WTC11 (cell line): ENCODE measurements around the gene AMOT. TPM values are rescaled to one million over a fixed set of nuclear protein-coding genes. Genes with fewer than 3 reads are reported as not detected.

Experiments
- ATAC-seq: fragments of 200-7000 bp; cut with Tn5 transposase; 2 replicates; pipeline ENCODE4 v1.10.0; 2021; ENCODE audit warnings: mild to moderate bottlenecking, moderate library complexity
- CTCF ChIA-PET: fragments of 300-600 bp; sonication (Branson Sonifier 250); formaldehyde crosslinking; loops from one replicate; lab custom pipeline; 2021; ENCODE audit warnings: antibody characterized with exemption; lab: Charles Lee
- POLR2A ChIA-PET: fragments of 350-600 bp; sonication (Branson Sonifier 250); formaldehyde crosslinking; loops from one replicate; lab custom pipeline; 2021; ENCODE audit warnings: antibody characterized with exemption; lab: Charles Lee
- DNase-seq: peaks from one replicate; pipeline ENCODE4 v3.0.0; 2021; ENCODE audit warnings: low spot score
- H3K27ac Mint-ChIP-seq: 2 replicates; pipeline ENCODE4 v1.8.0; 2021; ENCODE audit warnings: mixed read lengths
- H3K27me3 Mint-ChIP-seq: 2 replicates; pipeline ENCODE4 v1.8.0; 2021; ENCODE audit warnings: low read depth, mild to moderate bottlenecking, moderate library complexity, mixed read lengths
- H3K36me3 Mint-ChIP-seq: 2 replicates; pipeline ENCODE4 v1.8.0; 2021; ENCODE audit warnings: mixed read lengths
- H3K4me1 Mint-ChIP-seq: 2 replicates; pipeline ENCODE4 v1.8.0; 2022; ENCODE audit warnings: mixed read lengths
- H3K4me3 Mint-ChIP-seq: 2 replicates; pipeline ENCODE4 v1.8.0; 2021; ENCODE audit warnings: mild to moderate bottlenecking, moderate library complexity, mixed read lengths
- H3K9me3 Mint-ChIP-seq: 2 replicates; pipeline ENCODE4 v1.8.0; 2021; ENCODE audit warnings: mixed read lengths
- CDX4 ChIP-seq: fragments of 250-450 bp; sonication (Bioruptor Pico); IDR thresholded peaks from 2 replicates; pipeline ENCODE4 v1.9.0; 2021; ENCODE audit warnings: moderate library complexity, mild to moderate bottlenecking, inconsistent platforms, borderline replicate concordance
- CREM ChIP-seq: sonication (generic); formaldehyde crosslinking; IDR thresholded peaks from 2 replicates; pipeline ENCODE4 v1.8.1; 2022; ENCODE audit warnings: mild to moderate bottlenecking, missing genetic modification reagents, moderate library complexity
- ESRRA ChIP-seq: sonication (generic); formaldehyde crosslinking; IDR thresholded peaks from 2 replicates; pipeline ENCODE4 v1.8.1; 2022; ENCODE audit warnings: mild to moderate bottlenecking, missing genetic modification reagents, borderline replicate concordance
- FOXJ3 ChIP-seq: sonication (generic); formaldehyde crosslinking; IDR thresholded peaks from 2 replicates; pipeline ENCODE4 v1.9.0; 2021; ENCODE audit warnings: missing genetic modification reagents, mild to moderate bottlenecking, borderline replicate concordance
- FOXK1 ChIP-seq: sonication (generic); formaldehyde crosslinking; IDR thresholded peaks from 2 replicates; pipeline ENCODE4 v1.8.0; 2022; ENCODE audit warnings: mild to moderate bottlenecking, moderate library complexity, missing genetic modification reagents
- GABPB1 ChIP-seq: sonication (generic); formaldehyde crosslinking; IDR thresholded peaks from 2 replicates; pipeline ENCODE4 v1.8.1; 2023; ENCODE audit warnings: mild to moderate bottlenecking, missing genetic modification reagents
- HMGA2 ChIP-seq: fragments of 250-450 bp; sonication (Bioruptor Pico); IDR thresholded peaks from 2 replicates; pipeline ENCODE4 v1.4.0; 2021; ENCODE audit warnings: mild to moderate bottlenecking, moderate library complexity
- MXD4 ChIP-seq: fragments of 250-450 bp; sonication (Bioruptor Pico); IDR thresholded peaks from 2 replicates; pipeline ENCODE4 v1.8.0; 2021; ENCODE audit warnings: mild to moderate bottlenecking, moderate library complexity, borderline replicate concordance
- NFE2L1 ChIP-seq: sonication (generic); formaldehyde crosslinking; IDR thresholded peaks from 2 replicates; pipeline ENCODE4 v1.8.1; 2023; ENCODE audit warnings: missing genetic modification reagents
- NR2C2 ChIP-seq: sonication (generic); formaldehyde crosslinking; IDR thresholded peaks from 2 replicates; pipeline ENCODE4 v1.8.0; 2022; ENCODE audit warnings: mild to moderate bottlenecking, missing genetic modification reagents
- NR3C1 ChIP-seq: sonication (generic); formaldehyde crosslinking; conservative IDR thresholded peaks from 2 replicates; pipeline ENCODE4 v1.8.1; 2023; ENCODE audit warnings: low read depth, mild to moderate bottlenecking, missing genetic modification reagents
- OVOL2 ChIP-seq: fragments of 250-450 bp; sonication (Bioruptor Pico); IDR thresholded peaks from 2 replicates; pipeline ENCODE4 v1.9.0; 2021; ENCODE audit warnings: mild to moderate bottlenecking, borderline replicate concordance
- PRDM15 ChIP-seq: sonication (generic); formaldehyde crosslinking; IDR thresholded peaks from 2 replicates; pipeline ENCODE4 v1.8.0; 2022; ENCODE audit warnings: missing genetic modification reagents
- RORB ChIP-seq: fragments of 250-450 bp; sonication (Bioruptor Pico); IDR thresholded peaks from 2 replicates; pipeline ENCODE4 v1.9.0; 2021; ENCODE audit warnings: mild to moderate bottlenecking
- SMAD3 ChIP-seq: sonication (generic); formaldehyde crosslinking; IDR thresholded peaks from 2 replicates; pipeline ENCODE4 v1.8.0; 2022; ENCODE audit warnings: missing genetic modification reagents, mild to moderate bottlenecking, borderline replicate concordance
- SMAD4 ChIP-seq: sonication (generic); formaldehyde crosslinking; IDR thresholded peaks from 2 replicates; pipeline ENCODE4 v1.8.0; 2022; ENCODE audit warnings: mild to moderate bottlenecking, missing genetic modification reagents
- SOX15 ChIP-seq: fragments of 250-450 bp; sonication (Bioruptor Pico); IDR thresholded peaks from 2 replicates; pipeline ENCODE4 v1.9.0; 2021; ENCODE audit warnings: mild to moderate bottlenecking
- TEAD1 ChIP-seq: sonication (generic); formaldehyde crosslinking; IDR thresholded peaks from 2 replicates; pipeline ENCODE4 v1.8.0; 2022; ENCODE audit warnings: mild to moderate bottlenecking, missing genetic modification reagents
- ZNF423 ChIP-seq: fragments of 250-450 bp; sonication (Bioruptor Pico); IDR thresholded peaks from 2 replicates; pipeline ENCODE4 v2.1.2; 2022; ENCODE audit warnings: mild to moderate bottlenecking, moderate library complexity
- ZNF532 ChIP-seq: fragments of 250-450 bp; sonication (Bioruptor Pico); IDR thresholded peaks from 2 replicates; pipeline ENCODE4 v1.9.0; 2021; ENCODE audit warnings: mild to moderate bottlenecking, borderline replicate concordance
- ZNF671 ChIP-seq: fragments of 250-450 bp; sonication (Bioruptor Pico); IDR thresholded peaks from 2 replicates; pipeline ENCODE4 v1.8.0; 2021; ENCODE audit warnings: mild to moderate bottlenecking
- ZSCAN18 ChIP-seq: fragments of 250-450 bp; sonication (Bioruptor Pico); IDR thresholded peaks from 2 replicates; pipeline ENCODE4 v2.1.2; 2022; ENCODE audit warnings: mild to moderate bottlenecking, moderate library complexity
- total RNA-seq: library from RNA; stranded (reverse); gene quantifications from 3 replicates; pipeline ENCODE4 v1.2.3, GENCODE V29; 2021

AMOT gene
- total RNA-seq, 1 experiment from 2014 or later: 7.2 TPM

- TF ChIP-seq ZNF532 (CRISPR knock-in tag) (no peak), RORB (no peak), TEAD1 (CRISPR knock-in tag) (no peak), MXD4 (CRISPR knock-in tag) (no peak), HMGA2 (CRISPR knock-in tag) (no peak), GABPB1 (CRISPR knock-in tag) (no peak), FOXJ3 (CRISPR knock-in tag) (no peak), NFE2L1 (no peak), ZNF423 (CRISPR knock-in tag) (no peak), FOXK1 (CRISPR knock-in tag) (no peak), NR2C2 (CRISPR knock-in tag) (no peak)
Measured at GRCh38 chrX:112800971-112801775, 39.5 kb downstream of the AMOT start (continued).

GRCh38 chrX:112799425-112799824, 41.2 kb downstream of the AMOT start:
- ATAC-seq: no peak
- Mint-ChIP-seq H3K36me3 (no peaks in the 10 kb centered on the region), H3K9me3 (no peaks in the 10 kb centered on the region)
- TF ChIP-seq FOXK1 (CRISPR knock-in tag) (no peak), CREM (CRISPR knock-in tag) (no peak), CDX4 (CRISPR knock-in tag) (no peak), PRDM15 (CRISPR knock-in tag) (no peak)
- TF ChIP-seq, all 79 proteins: peak for 0
- Mint-ChIP-seq H3K27me3 (no peaks in the 10 kb centered on the region; the same call in 1 of the 2 replicates), H3K27ac (no peak overlapping the region), H3K4me3 (no peak overlapping the region), H3K4me1 (peaks cover 7% of the 10 kb centered on the region)
- ChIA-PET CTCF (no interaction called here), POLR2A (no interaction called here)
- no peak for DNase-seq

- H3K27ac Mint-ChIP-seq: no peak overlapping the region
- no peaks in the 10 kb centered on the region for H3K36me3 Mint-ChIP-seq
- H3K4me1 Mint-ChIP-seq: peaks cover 7% of the 10 kb centered on the region
- POLR2A ChIA-PET: no interaction called here
- no peak overlapping the region for H3K4me3 Mint-ChIP-seq
- CTCF ChIA-PET: no interaction called here
- DNase-seq: no peak
- no peaks in the 10 kb centered on the region; the same call in 1 of the 2 replicates for H3K27me3 Mint-ChIP-seq
- ATAC-seq: no peak
- no peaks in the 10 kb centered on the region for H3K9me3 Mint-ChIP-seq
- TF ChIP-seq RORB: no peak
- TF ChIP-seq NR3C1: no peak
- no peak for TF ChIP-seq MXD4 (CRISPR knock-in tag)
- no peak for TF ChIP-seq ESRRA (CRISPR knock-in tag)
- TF ChIP-seq SMAD4 (CRISPR knock-in tag): no peak
- TF ChIP-seq SOX15 (CRISPR knock-in tag): no peak
- TF ChIP-seq OVOL2 (CRISPR knock-in tag): no peak
- TF ChIP-seq ZNF671 (CRISPR knock-in tag): no peak
- TF ChIP-seq SMAD3: no peak
- no peak for TF ChIP-seq ZSCAN18 (CRISPR knock-in tag)
Measured at GRCh38 chrX:112798736-112799135, 41.9 kb downstream of the AMOT start.
